ENCODE data around the gene CTSH.

DNA sequence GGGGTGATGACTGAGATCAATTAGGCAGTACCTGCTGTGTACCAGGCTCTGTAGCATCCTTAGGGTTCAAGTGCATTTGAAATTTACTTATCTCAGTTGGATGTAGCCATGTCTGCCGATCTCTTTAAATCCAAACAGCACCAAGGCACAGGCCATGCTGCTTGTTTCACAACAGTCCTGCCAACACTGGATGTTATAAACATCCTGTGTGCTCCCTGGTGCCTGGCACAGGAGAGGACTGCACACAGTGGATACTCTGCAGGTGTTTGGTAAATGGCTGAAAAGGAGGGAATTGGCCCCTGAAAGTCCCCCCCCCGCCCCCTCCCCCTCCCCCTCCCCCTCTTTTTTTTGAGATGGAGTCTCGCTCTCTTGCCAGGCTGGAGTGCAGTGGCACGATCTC is 27.0 kb downstream of the CTSH start:
- TF ChIP-seq, protein P1, sequence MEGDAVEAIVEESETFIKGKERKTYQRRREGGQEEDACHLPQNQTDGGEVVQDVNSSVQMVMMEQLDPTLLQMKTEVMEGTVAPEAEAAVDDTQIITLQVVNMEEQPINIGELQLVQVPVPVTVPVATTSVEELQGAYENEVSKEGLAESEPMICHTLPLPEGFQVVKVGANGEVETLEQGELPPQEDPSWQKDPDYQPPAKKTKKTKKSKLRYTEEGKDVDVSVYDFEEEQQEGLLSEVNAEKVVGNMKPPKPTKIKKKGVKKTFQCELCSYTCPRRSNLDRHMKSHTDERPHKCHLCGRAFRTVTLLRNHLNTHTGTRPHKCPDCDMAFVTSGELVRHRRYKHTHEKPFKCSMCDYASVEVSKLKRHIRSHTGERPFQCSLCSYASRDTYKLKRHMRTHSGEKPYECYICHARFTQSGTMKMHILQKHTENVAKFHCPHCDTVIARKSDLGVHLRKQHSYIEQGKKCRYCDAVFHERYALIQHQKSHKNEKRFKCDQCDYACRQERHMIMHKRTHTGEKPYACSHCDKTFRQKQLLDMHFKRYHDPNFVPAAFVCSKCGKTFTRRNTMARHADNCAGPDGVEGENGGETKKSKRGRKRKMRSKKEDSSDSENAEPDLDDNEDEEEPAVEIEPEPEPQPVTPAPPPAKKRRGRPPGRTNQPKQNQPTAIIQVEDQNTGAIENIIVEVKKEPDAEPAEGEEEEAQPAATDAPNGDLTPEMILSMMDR (IDR thresholded peaks at IDR 0.05), result no peak
- TF ChIP-seq POLR2A (IDR thresholded peaks at IDR 0.05) (no peak), POLR2AphosphoS5 (IDR thresholded peaks at IDR 0.05) (peak; percentile 45 to 78 (median 61))

All from sigmoid colon (tissue), 4 donors.